GM20000 (cell line): ENCODE results near the gene ITGB5.

ENCODE experiments used
- DNase-seq: peaks from one replicate; pipeline ENCODE4 v3.0.0; 2012; ENCODE audit warnings: low spot score
- TF ChIP-seq, protein P1 (sequence below): IDR thresholded peaks from 2 replicates; pipeline ENCODE4 v1.5.1; 2012; ENCODE audit warnings: mild to moderate bottlenecking, control low read depth; ENCODE audit errors: extremely low read depth, missing control alignments

ITGB5 gene

DNA sequence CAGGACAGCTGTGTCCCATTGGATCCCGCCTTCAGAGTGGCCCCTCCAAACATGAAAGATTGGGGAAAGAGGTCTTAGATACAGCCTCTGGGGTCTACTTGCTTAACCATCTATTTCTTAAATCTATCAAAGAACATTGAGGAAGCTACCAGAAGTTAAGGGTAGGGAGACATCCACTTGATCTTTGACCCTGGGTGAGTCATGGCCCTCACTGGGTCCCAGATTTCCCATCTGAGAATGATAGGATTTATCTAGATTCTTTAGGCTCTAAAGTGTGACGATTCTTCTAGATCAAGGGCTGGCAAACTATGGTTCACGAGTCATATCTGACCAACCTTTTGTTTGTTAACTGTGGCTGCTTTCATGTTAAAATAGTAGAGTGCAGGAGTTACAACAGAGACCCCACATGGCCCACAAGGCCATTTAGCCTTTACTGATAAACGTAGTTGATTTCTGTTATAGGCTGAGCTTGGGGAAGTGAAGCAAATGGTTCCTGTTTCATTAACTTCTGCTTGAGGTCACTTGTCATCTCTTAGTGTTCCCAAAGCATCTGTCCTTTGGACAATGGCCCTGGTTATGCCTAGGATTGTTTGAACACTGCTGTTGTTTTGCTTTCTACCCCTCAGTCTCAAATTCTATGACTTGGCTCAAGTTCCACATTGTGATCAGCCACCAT is 39.4 kb upstream of the ITGB5 start:
- TF ChIP-seq, protein P1, sequence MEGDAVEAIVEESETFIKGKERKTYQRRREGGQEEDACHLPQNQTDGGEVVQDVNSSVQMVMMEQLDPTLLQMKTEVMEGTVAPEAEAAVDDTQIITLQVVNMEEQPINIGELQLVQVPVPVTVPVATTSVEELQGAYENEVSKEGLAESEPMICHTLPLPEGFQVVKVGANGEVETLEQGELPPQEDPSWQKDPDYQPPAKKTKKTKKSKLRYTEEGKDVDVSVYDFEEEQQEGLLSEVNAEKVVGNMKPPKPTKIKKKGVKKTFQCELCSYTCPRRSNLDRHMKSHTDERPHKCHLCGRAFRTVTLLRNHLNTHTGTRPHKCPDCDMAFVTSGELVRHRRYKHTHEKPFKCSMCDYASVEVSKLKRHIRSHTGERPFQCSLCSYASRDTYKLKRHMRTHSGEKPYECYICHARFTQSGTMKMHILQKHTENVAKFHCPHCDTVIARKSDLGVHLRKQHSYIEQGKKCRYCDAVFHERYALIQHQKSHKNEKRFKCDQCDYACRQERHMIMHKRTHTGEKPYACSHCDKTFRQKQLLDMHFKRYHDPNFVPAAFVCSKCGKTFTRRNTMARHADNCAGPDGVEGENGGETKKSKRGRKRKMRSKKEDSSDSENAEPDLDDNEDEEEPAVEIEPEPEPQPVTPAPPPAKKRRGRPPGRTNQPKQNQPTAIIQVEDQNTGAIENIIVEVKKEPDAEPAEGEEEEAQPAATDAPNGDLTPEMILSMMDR, result no peak
- DNase-seq, result no peak

DNA sequence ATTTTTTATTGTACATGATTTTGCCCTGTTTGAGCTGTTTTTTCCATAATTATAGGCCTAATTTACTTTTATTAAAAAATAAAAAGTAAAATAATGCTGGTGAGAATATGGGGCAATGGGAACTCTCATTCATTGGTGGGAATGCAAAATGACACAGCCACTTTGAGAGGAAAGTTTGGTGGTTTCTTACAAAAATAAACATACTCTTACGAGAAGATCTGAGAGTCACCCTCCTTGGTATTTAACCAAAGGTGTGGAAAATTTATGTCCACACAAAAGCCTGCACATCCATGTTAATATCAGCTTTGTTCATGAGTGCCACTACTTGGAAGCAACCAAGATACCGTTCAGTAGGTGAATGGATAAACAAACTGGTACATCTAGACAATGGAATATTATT is 37.6 kb upstream of the ITGB5 start:
- TF ChIP-seq, protein P1, result no peak
- no peak for DNase-seq

DNA sequence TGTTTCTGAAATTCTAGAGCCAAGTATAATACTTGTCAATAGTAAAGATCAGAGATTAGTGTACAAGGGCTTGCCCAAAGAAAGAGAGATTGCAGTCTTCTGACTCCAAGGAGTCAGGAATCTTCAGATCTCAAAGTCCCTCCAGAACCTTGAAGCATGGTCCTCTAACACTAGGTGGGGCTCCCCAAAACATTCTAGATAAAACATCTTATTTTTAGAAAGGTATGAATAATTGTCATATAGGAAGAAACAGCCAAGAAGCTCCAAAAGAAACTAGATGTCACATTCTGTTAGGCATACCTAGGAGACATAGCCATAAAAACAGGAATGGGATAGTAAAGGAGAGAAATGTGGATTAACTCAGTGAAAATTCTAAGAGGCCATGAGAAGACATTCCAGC is 36.7 kb upstream of the ITGB5 start:
- no peak for DNase-seq

DNA sequence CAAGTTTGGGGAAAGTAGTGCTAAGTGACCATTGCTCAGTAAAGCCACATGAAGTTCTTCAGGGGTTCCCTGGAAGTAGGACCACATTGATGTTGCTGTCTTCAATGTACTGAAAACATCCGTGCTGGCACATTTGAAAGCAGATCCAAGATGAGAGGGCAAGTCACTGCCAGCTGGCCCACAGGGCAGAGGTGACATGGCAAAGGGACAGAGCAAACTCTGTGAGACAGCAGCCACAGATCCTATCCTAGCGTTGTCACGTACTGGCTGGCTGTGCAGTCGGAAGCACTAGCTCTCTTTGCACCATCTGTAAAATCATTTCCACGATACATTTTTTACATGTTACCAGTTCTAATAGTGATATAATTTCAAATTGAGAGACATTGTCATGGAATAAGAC is 33.6 kb upstream of the ITGB5 start:
- DNase-seq, result no peak
- TF ChIP-seq, protein P1, result no peak

More for the DNA sequence above, 36.7 kb upstream of the ITGB5 start:
- TF ChIP-seq, protein P1, result no peak

DNA sequence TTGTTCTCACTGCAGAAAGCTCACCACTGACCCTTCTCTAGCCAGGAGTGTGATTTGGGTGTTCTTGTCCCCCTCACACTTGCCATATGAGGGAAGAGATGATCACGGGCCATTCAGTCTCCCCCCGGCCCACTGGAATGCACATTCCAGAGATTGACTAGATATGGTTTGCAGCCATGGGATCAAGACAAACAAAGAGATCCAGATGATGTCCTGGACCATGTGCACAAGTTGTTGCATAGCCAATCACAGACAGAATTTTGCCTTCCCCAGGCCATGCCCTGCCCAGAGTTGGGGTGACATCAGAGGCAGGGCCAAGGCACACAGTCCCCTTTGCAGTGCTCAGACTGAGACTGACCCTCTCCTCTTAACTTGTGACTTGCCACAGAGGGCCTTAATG is 32.6 kb upstream of the ITGB5 start:
- TF ChIP-seq, protein P1, result no peak
- DNase-seq, result no peak

DNA sequence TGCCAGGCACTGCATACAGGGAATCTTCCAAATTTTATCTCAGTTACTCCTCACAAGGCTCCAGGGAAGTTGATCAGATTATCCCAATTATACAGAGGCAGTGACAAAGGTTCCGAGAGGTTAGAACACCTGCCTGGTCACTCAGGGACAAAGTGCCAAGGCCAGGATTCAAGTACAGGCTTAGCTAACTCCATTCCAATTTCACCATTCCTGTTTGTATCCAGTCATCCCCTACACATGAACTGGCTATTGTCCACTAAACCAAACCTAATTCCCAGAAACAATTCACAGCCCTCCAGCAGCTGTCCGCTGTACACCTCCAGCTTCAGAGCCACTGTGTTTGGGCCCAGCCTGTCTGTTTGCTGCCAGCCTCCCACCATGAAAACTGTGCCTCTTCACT is 31.4 kb upstream of the ITGB5 start:
- TF ChIP-seq, protein P1, result no peak
- DNase-seq, result no peak

DNA sequence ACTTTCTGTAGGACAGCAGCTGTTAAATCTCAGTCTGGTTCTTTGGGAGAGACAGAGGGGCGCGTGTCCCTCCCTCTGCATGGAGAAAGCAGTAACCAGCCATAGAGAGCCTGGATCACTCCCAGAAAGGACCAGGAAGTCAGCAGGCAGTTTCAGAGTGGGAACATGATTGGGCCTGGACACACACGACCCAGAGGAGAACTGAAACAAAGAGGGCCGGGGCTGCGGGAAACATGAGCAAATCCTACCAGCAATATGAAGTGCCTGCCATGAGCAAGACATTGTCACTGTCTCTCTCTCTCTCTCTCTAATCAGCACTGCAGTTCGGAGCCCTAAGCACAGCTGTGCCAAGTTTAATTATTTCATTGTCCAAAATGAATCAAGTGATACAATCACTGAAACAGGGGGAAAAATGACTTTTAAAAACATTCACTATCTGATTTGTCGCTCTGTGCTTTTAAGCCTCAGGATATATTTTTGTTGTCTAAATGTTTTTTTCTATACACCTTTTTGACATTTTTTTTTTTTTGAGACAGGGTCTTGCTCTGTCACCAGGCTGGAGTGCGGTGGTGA is 29.8 kb upstream of the ITGB5 start:
- TF ChIP-seq, protein P1, result no peak
- no peak for DNase-seq
